Endothelial cell of umbilical vein (primary cell): Measurements from ENCODE around the gene XPA. TPM values are rescaled to one million over a fixed set of nuclear protein-coding genes. Genes with fewer than 3 reads are reported as not detected.

Experiments used
- BruUV-seq: library from RNA; stranded (reverse); fragments of 400-500 nt; replicated peaks from 2 replicates; lab custom pipeline; 2021; lab: Mats Ljungman, UMichigan
- CTCF ChIA-PET: fragments of 300-600, 350-600 bp; sonication (Branson Sonifier 250); formaldehyde crosslinking; loops from one replicate; lab custom pipeline; 2021; ENCODE audit warnings: antibody characterized with exemption, inconsistent platforms; lab: Charles Lee
- POLR2A ChIA-PET: fragments of 300-600, 350-600 bp; sonication (Branson Sonifier 250); formaldehyde crosslinking; loops from one replicate; lab custom pipeline; 2021; ENCODE audit warnings: antibody characterized with exemption, inconsistent platforms; lab: Charles Lee
- DNase-seq: peaks from one replicate; pipeline ENCODE4 v3.0.0-alpha.2; 2011; ENCODE audit warnings: low read depth, low spot score
- FAIRE-seq: peaks from 2 replicates; lab custom pipeline; 2011; peaks lifted over from hg19 to GRCh38; lab: Jason Lieb, UNC
- H2AFZ ChIP-seq: 2 replicates; pipeline ENCODE4 v1.6.0; 2012; ENCODE audit warnings: low read depth, low read length, control low read depth, inconsistent platforms
- H3K27ac ChIP-seq: 2 replicates; pipeline ENCODE4 v1.5.1; 2011; ENCODE audit warnings: low read depth, mild to moderate bottlenecking, control low read depth, low read length, moderate library complexity; ENCODE audit not compliant: insufficient read depth
- H3K27me3 ChIP-seq, 2 experiments: 2 replicates each; pipeline versions ENCODE4 v1.6.0 to v1.6.1; 2011; ENCODE audit warnings: low read length in 2 of 2, mixed read lengths in 1 of 2; ENCODE audit not compliant: control insufficient read depth in 2 of 2, insufficient read depth in 2 of 2
- H3K36me3 ChIP-seq, 2 experiments: 2 replicates in 1 of 2; 3 replicates in 1 of 2; pipeline ENCODE4 v1.5.1; 2011; ENCODE audit warnings: low read length in 2 of 2, mild to moderate bottlenecking in 1 of 2, moderate library complexity in 1 of 2; ENCODE audit not compliant: control insufficient read depth in 2 of 2, insufficient read depth in 2 of 2; ENCODE audit errors: extremely low read depth in 1 of 2
- H3K4me1 ChIP-seq: 3 replicates; pipeline ENCODE4 v1.5.1; 2011; ENCODE audit warnings: mild to moderate bottlenecking, low read length; ENCODE audit not compliant: control insufficient read depth, insufficient read depth; ENCODE audit errors: extremely low read depth
- H3K4me2 ChIP-seq: 2 replicates; pipeline ENCODE4 v1.6.1; 2011; ENCODE audit warnings: low read length, control low read depth, mixed read lengths; ENCODE audit not compliant: insufficient read depth
- H3K4me3 ChIP-seq, 3 experiments: fragments of 200-600 bp in 1 of 3; sonication (generic), shearing (Covaris generic) in 1 of 3; replicated peaks in 1 of 3; 2 replicates each; pipeline ENCODE4 v1.5.1; 2011 to 2016; ENCODE audit warnings: control low read depth in 3 of 3, low read length in 3 of 3, mild to moderate bottlenecking in 2 of 3, inconsistent platforms in 1 of 3, low read depth in 1 of 3, moderate library complexity in 1 of 3; ENCODE audit not compliant: insufficient read depth in 1 of 3
- H3K79me2 ChIP-seq: 2 replicates; pipeline ENCODE4 v1.6.0; 2012; ENCODE audit warnings: low read length, inconsistent platforms; ENCODE audit not compliant: control insufficient read depth, insufficient read depth
- H3K9ac ChIP-seq: replicated peaks from 2 replicates; pipeline ENCODE3; 2011; ENCODE audit warnings: low read length, control low read depth; ENCODE audit not compliant: insufficient read depth; ENCODE audit errors: extremely low read depth
- H3K9me1 ChIP-seq: replicated peaks from 3 replicates; pipeline ENCODE4 v1.6.0; 2011; ENCODE audit warnings: mild to moderate bottlenecking, low read length; ENCODE audit not compliant: control insufficient read depth, insufficient read depth; ENCODE audit errors: extremely low read depth
- H3K9me3 ChIP-seq: replicated peaks from 2 replicates; pipeline ENCODE4 v1.5.1; 2012; ENCODE audit warnings: low read length, inconsistent platforms; ENCODE audit not compliant: control insufficient read depth, insufficient read depth
- H4K20me1 ChIP-seq: replicated peaks from 2 replicates; pipeline ENCODE3; 2011; ENCODE audit warnings: mild to moderate bottlenecking, low read length; ENCODE audit not compliant: control insufficient read depth, insufficient read depth; ENCODE audit errors: extremely low read depth
- EZH2 ChIP-seq: IDR thresholded peaks from 2 replicates; pipeline ENCODE4 v1.6.1; 2012; ENCODE audit warnings: borderline replicate concordance, low read depth, mild to moderate bottlenecking, moderate library complexity, low read length, inconsistent platforms; ENCODE audit not compliant: severe bottlenecking
- FOS ChIP-seq: IDR thresholded peaks from 2 replicates; pipeline ENCODE4 v1.6.1; 2011; ENCODE audit warnings: mild to moderate bottlenecking, low read length, moderate library complexity, borderline replicate concordance; ENCODE audit not compliant: insufficient read depth
- GATA2 ChIP-seq: IDR thresholded peaks from 2 replicates; pipeline ENCODE4 v1.7.0; 2011; ENCODE audit warnings: low read depth, mild to moderate bottlenecking, moderate library complexity, mixed read lengths, low read length; ENCODE audit not compliant: insufficient read length, insufficient read depth
- JUN ChIP-seq: IDR thresholded peaks from 2 replicates; pipeline ENCODE4 v1.6.1; 2011; ENCODE audit warnings: borderline replicate concordance, low read depth; ENCODE audit not compliant: insufficient read length, insufficient read depth
- MYC ChIP-seq: IDR thresholded peaks from one replicate; pipeline ENCODE4 v1.6.1; 2011; ENCODE audit warnings: mild to moderate bottlenecking, low read depth, low read length
- POLR2A ChIP-seq: IDR thresholded peaks from 2 replicates; pipeline ENCODE4 v1.6.1; 2012; ENCODE audit warnings: low read depth, mild to moderate bottlenecking, control low read depth, low read length
- POLR2AphosphoS5 ChIP-seq: IDR thresholded peaks from 2 replicates; pipeline ENCODE4 v1.6.1; 2012; ENCODE audit warnings: low read depth, mild to moderate bottlenecking, control low read depth, low read length, moderate library complexity; ENCODE audit not compliant: insufficient read depth
- dilution Hi-C: fragments of 300-500 bp; cut with MboI; formaldehyde crosslinking; loops from one replicate; pipeline ENCODE4 v1.15.0; 2019; ENCODE audit warnings: low sequenced_read_pairs; ENCODE audit not compliant: extremely low pct_ligation_motif_present
- intact Hi-C: fragments of 100-400 bp; cut with micrococcal nuclease; formaldehyde crosslinking; loops from one replicate; pipeline ENCODE4 v1.10.0; 2022
- polyA plus RNA-seq, 4 experiments: library from polyadenylated mRNA; depleted of rRNA in 3 of 4; stranded (reverse) in 3 of 4; unstranded in 1 of 4; fragments of >200 nt; gene quantifications; 2 replicates each; pipeline versions ENCODE4 v1.2.1 to v1.2.3, GENCODE V29; 2011 to 2012; ENCODE audit warnings: missing spikeins in 1 of 4
- total RNA-seq: library from RNA; stranded (reverse); gene quantifications from 2 replicates; pipeline ENCODE4 v1.2.3, GENCODE V29; 2021
- TF ChIP-seq, protein P1 (sequence below): IDR thresholded peaks from 2 replicates; pipeline ENCODE4 v1.6.1; 2011; ENCODE audit not compliant: insufficient read depth, insufficient read length
- TF ChIP-seq, protein P2 (sequence below), 2 donors: IDR thresholded peaks; 1 replicate in 1 of 2; 2 replicates in 1 of 2; pipeline ENCODE4 v1.5.1; 2011; ENCODE audit warnings: low read length in 2 of 2, mild to moderate bottlenecking in 2 of 2, moderate library complexity in 2 of 2, control low read depth in 1 of 2, inconsistent platforms in 1 of 2, low read depth in 1 of 2; ENCODE audit not compliant: insufficient read depth in 1 of 2; ENCODE audit errors: extremely low read depth in 1 of 2

XPA gene
- total and polyA plus RNA-seq, 2 donors (not counting 3 experiments of a cell fraction or from before 2014, with no cell fraction given): 3.6 to 21.1 TPM

DNA sequence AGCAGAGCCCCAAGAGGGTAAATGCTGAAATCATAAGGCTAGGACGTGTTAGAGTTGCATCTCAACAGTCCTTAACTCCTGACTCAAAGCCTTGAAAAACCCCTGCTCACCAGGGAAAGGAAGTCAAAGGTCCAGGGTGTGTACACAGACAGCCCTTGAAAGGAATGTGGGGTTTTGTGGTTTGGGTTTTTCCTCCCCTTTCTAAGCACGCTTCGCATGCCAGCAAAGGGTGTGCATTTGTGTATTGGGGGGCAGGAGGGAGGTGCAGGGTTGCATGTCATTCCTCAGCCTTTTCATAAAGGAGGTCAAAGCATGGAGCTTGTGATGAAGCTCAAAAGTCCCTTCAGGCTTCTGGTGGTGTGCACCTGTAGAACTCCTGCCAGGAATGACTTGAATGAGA is 17.3 kb upstream of the XPA start:
- Histone ChIP-seq H3K36me3 (no peaks in the 10 kb centered on the region), H3K4me2 (no peak overlapping the region), H4K20me1 (no peaks in the 10 kb centered on the region), H3K27me3 (peaks cover 13 to 20% of the 10 kb centered on the region in 2 experiments), H3K27ac (no peak overlapping the region), H3K9ac (no peak overlapping the region), H3K4me3 (no peak overlapping the region), H3K9me3 (no peaks in the 10 kb centered on the region), H3K79me2 (no peaks in the 10 kb centered on the region), H3K4me1 (no peaks in the 10 kb centered on the region), H2AFZ (no peak overlapping the region), H3K9me1 (no peaks in the 10 kb centered on the region)
- no peak for DNase-seq
- dilution Hi-C loops (no loop called here), intact Hi-C loops (loop anchor here (5.0 kb wide), 2 partner anchors 318 to 548 kb away; no protein-coding TSS in a partner anchor)
- TF ChIP-seq POLR2A (no peak), FOS (no peak), MYC (no peak), POLR2AphosphoS5 (no peak), JUN (no peak), GATA2 (no peak), EZH2 (no peak)
- TF ChIP-seq, protein P1, sequence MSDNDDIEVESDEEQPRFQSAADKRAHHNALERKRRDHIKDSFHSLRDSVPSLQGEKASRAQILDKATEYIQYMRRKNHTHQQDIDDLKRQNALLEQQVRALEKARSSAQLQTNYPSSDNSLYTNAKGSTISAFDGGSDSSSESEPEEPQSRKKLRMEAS: no peak
- TF ChIP-seq, protein P2, sequence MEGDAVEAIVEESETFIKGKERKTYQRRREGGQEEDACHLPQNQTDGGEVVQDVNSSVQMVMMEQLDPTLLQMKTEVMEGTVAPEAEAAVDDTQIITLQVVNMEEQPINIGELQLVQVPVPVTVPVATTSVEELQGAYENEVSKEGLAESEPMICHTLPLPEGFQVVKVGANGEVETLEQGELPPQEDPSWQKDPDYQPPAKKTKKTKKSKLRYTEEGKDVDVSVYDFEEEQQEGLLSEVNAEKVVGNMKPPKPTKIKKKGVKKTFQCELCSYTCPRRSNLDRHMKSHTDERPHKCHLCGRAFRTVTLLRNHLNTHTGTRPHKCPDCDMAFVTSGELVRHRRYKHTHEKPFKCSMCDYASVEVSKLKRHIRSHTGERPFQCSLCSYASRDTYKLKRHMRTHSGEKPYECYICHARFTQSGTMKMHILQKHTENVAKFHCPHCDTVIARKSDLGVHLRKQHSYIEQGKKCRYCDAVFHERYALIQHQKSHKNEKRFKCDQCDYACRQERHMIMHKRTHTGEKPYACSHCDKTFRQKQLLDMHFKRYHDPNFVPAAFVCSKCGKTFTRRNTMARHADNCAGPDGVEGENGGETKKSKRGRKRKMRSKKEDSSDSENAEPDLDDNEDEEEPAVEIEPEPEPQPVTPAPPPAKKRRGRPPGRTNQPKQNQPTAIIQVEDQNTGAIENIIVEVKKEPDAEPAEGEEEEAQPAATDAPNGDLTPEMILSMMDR (IDR thresholded peaks at IDR 0.05; ENCODE audit: extremely low read depth in 1 of 2, insufficient read depth in 1 of 2, low read depth in 1 of 2, low read length in 2 of 2): no peak
- no TSS peak for BruUV-seq
- no peak for FAIRE-seq
- POLR2A ChIA-PET: no interaction called here
- CTCF ChIA-PET: interaction anchor here (1.3 kb wide), 1 partner anchor 176 kb away, joined by 3 read pairs; no protein-coding TSS in a partner anchor
